ENCODE data around the gene TMEFF1.

Gene TMEFF1

DNA sequence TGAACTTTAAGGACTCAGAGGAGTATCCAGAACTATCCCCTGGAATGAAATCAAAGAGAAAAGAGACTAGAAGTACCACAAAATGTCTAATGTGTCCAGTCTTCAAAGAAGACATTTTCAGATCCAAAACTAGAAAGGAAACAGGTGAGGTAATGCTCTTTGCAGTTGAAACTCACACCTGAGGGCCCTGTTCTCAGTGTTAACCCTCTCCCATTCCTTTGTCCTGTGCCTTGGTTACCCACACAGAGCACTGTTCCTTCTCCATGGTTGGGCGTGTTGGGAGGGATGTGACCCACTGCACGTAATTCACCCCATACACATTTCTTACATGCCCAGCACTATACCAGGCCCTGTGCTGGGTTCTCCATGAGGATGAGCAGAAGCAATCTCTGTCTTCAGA, 24.7 kb upstream of the TMEFF1 start:
- no peak for DNase-seq

DNA sequence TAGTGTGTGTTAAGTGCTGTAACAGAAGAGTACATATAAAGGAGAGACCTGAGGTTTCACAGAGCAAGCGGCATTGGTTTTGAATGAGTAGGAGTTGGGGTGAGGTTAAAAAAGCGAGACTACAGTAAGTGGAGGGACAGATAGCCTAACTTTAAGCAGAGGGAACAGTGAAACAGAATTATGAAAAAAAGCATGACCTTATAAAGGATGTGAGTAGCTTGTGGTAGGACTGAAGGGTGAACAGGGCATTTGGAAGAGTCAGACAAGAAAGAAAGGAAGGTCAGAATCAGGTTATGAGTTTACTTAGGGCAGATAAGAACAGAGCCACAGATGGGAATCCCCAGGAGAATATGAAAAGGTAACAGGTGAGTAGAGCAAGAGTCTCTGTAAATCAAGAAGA, 23.5 kb upstream of the TMEFF1 start:
- DNase-seq: no peak

DNA sequence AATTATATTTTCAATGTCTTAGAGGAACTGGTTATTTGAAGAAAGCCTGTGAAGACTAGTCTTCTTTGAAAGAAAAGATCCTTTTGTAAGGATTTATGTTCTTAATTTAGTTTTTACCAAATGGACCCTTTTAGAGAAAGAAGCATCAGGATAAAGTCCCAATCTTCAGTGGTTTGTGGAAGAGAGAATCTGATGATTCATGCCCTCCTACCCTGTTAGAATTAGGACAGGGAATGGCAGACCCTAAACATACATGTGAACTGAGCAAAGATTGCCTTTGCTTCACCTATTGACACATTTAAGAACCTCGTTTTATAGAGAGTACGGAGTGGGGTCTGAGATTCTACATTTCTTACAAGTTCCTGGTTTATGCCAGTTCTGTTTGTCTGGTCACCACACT, 20.1 kb upstream of the TMEFF1 start:
- no peak for DNase-seq

DNA sequence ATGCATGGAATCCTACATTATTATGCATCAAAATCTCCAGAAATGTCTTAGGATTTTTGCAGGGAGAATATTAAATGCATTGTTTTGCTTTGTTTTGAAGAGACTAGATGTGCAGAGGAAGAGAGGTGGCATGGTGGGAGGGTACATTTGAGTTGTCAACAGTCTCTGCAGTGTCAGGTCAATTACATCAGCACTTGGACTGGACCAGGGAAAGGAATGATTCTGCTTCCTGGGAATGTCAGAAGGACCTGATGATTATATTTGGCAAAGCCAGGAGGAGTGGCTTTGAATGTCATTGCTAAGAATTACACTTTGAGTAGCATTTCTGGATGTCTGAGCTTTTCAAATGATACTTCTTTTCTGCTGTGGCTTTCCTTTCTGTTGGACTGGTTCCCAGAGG, 17.5 kb upstream of the TMEFF1 start:
- DNase-seq: no peak

DNA sequence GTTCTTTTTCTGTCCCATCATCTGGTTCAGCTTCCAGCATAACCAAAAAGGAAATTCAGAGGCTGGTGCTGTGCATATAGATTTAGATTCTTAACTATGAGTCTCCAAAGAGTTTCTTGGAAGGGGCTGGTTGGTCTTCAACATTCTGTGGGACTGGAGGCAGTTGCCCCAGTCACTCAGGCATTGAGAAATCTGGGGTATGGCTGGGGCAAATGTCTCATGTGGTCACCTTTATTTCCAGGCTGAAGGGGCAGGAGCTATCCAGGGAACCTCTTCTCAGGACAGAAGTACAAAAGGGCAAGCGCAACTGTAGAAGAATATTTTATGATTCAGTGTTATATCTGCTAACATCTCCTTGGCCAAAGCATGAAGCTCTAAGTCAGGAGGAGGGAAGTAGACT, 15.4 kb upstream of the TMEFF1 start:
- DNase-seq: no peak

DNA sequence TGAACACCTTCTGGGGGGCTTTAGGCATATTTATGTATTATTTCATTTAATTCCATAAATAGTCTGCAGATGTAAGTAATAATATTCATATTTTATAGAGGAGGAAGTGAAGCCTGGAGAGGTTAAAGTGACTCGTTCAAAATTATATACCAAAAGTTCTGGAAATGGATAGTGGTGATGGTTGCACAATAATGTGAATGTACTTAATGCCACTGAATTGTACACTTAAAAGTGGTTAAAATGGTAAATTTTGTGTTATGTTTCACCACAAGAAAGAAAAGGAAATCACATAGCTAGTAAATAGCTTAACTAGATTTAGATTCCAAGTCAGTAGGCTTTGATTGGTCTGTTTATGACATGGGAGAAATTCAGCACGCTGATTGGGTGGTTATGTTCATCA, 13.0 kb upstream of the TMEFF1 start:
- no peak for DNase-seq

DNA sequence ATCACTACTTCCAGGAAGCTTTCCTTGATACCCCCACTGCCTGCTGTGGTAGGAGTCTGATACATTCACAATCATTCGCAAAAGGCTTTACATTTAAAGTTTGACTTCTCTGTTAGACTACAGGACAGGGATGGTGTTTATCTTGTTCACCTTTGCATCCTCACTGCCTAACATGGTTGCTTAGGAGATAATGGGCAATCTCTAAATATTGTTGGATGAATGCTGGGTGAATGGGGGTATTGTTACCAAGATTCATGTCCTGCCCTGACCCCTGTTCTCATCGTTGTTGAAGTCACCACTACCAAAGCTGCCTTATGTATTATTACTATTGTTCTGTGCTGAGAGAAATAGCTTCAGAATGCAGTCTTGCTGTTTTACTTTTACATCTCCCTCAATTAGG, 7.7 kb upstream of the TMEFF1 start:
- no peak for DNase-seq

DNA sequence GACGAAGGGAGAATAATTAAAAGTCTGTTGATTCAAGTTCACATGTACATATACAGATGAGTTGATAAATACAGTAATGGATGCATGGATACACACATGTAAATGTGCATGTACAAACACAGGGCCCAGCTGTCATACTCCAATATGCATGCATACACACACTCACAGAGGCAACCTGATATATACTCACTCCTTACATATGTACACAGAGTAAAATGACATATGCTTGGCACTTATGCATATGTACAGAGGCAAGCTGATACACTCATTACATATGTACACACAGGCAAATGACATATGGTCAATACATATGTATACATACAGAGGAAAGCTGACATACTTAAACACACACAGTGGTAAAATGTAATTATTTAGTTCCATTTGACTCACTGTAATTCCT, 7.2 kb upstream of the TMEFF1 start:
- no peak for DNase-seq

DNA sequence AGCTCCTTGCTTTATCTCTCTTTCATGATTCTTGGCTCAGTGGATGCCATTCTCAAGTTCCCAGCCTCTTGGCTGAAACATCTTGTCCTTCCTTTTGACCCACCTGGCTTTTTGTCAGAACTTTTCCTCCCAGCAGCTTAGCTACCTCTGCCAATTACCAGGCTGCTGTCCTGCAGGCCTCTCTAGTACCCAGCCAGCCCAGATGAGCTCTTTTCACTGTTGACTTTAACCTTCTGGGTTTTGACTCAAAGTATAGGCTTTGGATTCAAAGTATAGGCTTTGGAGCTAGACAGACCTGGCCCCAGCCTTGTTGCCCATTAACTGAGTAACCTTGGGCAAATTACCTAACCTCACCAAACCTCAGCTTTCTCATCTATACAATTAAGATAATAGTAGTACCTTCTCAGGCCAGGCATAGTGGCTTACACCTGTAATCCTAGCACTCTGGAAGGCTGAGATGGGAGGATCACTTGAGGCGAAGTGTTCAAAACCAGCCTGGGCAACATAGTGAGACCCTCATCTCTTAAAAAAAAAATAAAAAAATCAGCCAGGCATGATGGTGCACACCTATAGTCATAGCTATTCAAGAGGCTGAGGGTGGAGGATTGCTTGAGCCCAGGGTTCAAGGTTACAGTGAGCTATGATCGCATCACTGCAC, 6.6 kb upstream of the TMEFF1 start:
- no peak for DNase-seq

DNA sequence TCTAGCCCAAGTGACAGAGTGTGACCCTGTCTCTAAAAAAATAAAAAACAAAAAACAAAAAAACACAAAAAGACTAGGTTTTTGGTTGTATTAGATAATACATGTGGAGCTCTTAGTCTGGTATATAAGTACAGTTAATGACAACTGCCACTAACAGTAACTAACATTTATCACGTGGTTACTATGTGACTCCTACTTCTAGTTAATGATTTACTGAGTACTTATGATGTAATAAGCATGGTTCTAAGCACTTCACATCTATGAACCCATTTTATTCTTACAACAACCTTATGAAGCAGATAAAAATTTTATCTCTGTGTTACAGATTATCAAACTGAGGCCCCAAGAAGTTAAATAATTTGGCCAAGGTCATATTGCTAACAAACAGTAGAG, 6.1 kb upstream of the TMEFF1 start:
- DNase-seq: no peak

DNA sequence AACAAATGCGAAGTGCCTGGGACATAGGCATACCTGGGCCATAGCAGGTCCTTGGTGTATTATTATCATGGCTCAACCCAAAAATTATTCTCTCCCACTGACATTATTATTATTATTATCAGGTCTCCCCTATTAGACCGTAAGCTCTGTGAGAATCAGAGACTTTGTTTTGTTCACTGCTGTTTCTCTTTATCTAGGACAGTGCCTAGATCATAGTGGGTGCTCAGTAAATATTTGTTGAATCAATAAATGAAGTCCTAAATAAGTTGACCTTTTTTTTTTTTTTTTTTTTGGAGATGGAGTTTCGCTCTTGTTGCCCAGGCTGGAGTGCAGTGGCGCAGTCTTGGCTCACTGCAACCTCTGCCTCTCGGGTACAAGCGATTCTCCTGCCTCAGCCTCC, 4.9 kb upstream of the TMEFF1 start:
- DNase-seq: no peak

DNA sequence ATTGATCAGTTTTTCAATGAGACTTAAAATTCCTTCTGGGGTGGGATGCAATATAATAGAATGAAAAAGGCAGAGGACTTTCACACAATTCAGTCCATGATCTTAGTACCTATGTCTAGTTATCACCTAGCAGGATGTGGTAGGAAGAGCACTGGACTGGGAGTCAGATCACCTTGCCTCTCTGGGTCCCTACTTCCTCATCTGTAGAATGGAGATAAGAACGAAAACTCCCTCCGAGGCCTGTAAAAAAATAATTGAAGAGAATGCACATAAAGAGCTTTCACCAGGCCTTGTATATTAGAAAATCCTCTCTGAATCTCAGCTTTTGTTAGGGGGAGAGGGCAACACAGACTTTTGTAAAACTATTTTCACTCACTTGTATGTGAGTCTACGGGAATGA, 681 bp upstream of the TMEFF1 start:
- DNase-seq: no peak

DNA sequence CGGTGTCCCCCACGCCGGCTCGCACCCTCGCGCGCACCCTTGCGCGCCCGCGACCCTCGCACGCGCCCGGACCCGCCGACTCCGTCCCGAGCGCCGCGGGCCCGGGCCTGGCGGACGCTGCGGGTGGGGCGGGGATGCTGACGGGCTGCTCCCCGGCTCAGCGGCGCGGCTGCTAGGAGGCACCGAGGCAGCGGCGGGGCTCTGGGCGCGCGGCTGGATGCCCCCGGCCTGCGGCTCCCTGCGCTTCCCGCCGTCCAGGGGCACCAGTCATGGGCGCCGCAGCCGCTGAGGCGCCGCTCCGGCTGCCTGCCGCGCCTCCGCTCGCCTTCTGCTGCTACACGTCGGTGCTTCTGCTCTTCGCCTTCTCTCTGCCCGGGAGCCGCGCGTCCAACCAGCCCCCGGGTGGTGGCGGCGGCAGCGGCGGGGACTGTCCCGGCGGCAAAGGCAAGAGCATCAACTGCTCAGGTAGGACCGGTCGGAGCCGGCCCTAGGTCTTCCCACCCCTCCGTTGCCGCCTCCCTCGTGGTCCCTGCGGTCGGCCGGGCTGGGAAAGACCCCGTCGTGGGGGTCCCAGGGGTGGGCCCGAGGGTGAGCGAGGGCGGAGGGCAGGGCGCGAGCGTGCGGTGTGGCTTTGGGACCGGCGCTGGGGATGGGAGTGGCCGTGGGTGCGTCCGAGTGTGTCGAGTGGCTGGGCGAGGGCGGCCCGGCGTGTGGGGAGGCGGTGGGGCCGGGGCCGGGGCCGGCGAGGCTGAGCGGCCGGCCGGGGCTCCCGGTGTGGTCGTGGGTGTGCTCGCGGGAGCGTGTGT, 530 bp downstream of the TMEFF1 start:
- DNase-seq: peak; percentile 10

DNA sequence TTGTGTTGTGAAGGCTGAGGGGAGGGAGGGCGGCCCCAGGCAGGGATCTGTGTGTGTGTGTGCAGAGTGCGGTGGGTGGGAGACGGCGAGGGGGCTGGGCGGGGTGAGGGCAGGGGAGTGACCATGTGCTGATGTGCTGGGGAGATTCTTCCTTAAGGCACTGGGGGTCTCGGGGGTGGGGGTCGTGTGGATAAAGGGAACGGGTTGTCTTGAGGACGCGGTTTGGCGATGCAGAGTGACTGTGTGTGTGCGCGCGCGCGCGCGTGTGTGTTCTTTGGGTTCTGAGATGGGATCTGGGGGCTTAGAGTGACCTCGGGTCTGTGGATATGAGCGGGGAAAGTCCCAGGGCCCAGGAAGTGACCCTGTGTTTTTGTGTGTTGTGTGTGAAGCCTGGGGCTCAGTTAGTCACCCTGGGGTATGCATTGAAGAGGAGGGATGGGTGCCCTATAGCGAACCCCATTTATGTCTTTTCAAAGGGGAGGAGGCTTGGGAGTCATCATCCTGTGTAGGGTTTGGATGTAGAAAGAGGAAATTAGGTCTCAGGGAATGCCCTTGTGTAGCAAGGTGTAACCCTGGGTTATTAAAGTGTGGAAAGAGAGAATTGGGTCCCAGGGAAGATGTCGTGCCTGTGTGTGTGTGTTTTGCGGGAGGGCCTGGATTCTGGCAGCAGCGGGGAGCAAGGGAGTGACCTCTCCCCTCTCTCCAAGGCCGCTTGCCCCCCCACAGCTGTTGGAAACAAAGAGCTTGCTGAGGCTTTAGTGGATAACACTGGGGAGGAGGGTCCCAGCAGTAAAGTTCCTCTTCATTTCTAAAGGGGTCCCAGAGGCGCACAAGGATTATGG, 1.4 kb downstream of the TMEFF1 start:
- DNase-seq: no peak

DNA sequence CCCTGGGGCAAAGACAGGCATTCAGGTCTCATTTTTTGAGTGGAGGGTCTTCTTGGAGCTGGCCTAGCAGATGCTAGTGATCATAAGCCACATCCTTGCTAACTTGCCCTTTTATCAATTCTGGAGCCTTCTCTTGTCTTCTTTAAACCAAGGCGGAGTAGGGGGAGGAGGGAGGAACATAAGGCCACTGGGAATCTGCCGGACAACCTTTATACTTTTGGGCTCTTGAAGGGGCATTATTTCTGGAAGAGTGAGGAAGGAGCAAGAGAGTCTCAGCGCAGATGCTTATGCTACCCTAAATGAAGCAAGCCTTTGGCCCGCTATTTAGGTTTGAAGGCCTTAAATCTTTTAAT, 2.0 kb downstream of the TMEFF1 start:
- no peak for DNase-seq

DNA sequence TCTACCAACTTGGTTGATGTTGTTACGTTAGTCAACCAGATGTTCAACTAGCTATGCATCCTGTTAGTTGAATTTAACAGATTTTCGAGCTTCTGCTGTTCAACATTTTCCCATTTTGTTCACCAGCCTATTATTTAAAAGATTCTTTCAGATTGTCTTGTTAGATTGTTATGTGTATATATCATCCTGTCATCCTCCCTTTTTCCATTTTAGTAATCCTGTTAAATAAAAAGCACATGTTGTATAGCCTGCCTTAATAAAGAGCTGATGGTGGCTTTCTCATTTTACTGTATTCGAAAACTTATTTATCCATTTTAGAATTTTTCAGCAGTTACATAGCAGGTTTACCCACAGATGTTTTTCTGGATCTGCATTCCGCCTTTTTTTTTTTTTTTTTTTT, 4.3 kb downstream of the TMEFF1 start:
- no peak for DNase-seq

DNA sequence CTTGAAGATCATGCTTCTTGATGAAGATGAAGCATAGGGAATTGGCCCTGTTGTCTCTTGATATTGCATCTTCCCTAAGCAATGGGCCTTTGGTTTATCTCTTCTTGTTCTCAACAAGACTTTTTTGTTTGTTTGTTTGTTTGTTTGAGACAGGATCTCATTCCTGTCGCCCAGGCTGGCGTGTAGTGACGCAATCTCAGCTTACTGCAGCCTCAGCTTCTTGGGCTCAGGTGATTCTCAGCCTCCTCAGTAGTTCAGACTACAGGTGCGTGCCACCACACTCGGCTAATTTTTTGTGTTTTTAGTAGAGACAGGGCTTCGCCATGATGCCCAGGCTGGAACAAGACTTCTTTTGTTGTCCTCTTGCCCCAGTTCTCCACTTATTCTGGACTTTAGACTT, 5.2 kb downstream of the TMEFF1 start:
- no peak for DNase-seq

DNA sequence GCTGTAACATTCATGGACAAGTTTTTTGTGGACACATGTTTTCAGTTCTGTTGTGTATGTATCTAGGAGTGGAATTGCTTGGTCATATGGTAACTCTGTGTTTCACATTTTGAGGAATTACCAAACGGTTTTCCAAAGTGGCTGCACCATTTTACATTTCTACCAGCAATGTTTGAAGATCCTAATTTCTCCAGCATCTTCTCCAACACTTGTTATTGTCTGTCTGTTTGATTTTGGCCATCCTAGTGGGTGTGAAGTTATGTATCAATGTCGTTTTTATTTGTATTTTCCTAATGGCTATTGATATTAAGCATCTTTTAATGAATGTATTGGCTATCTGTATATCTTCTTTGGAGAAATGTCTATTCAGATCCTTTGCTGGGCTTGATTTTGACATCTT, 6.9 kb downstream of the TMEFF1 start:
- no peak for DNase-seq

DNA sequence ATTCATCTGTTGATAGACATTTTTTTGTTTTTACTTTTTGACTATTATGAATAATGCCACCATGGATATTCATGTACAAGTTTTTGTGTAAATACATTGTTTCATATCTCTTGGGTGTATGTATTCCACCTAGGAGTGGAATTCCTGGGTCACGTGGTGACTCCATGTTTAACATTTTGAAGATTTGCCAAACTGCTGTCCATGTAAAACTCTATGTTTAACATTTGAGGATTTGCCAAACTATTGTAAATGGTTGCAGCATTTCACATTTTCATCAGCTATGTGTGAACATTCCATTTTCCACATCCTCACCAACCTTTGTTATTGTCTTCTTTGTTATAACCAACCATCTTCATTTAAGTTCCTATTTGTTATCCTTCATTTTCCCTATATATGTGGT, 12.2 kb downstream of the TMEFF1 start:
- DNase-seq: no peak

DNA sequence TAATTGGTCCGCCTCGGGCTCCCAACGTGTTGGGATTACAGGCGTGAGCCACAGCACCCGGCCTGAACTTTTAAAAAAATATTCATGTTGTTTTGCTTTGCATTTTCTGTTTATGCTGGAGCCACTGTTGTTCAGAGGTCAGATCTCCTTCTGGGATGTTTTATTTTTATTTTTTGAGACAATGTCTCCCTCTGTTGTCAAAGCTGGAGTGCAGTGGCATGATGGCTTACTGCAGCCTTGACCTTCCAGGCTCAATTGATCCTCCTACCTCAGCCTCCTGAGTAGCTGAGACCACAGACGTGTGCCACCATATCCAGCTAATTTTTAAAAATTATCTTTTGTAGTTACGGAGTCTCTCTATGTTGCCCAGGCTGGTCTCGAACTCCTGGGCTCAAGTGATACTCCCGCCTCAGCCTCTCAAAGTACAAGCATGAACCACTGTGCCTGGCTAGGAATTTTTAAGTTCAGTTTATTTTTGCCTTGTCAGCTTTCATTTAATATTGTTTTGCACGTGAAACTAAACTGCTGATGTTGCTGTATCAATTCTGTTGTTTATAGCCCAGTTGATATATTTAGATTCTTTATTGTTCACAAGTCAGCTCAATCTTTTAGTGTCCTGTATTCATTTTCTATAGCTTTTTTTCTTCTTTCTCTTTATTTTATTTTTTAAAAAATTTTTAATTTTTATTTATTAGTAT, 13.7 kb downstream of the TMEFF1 start:
- no peak for DNase-seq

DNA sequence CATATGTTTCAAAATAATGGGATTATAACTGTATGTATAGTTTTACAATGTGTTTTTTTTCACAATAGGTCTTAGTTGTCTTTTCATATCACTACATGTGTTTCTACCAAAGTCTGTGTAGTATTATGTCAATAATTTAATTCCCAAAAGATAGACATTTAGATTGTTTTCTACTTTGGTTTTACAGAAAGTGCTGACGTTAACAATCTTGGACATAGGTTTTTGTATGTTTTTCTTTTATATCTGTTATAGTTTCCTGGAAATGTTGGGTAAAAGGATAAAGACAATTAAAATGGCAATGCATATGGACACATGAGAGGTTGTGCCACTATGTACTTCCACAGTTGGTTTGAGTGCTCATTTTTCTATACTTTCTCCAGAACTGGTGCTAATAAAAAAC, 15.2 kb downstream of the TMEFF1 start:
- DNase-seq: no peak

DNA sequence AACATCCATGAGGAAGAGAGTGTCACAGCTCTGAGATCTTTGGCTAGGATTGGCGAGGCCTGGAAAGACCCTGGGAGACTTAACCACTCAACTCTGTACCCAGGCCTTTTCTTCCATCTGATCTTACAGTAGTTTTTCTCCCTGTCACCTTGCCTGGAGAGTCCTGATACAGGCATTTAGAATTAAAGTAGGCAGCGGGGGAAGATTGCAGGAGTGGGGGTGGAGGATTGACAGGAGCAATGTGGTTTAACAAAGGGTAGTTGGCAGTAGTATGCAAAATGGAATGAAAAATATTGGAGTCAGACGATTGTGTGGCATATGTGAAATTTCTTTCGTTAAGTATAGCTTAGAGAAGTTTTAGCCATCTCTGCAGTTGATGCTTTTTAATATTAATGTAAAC, 16.9 kb downstream of the TMEFF1 start:
- no peak for DNase-seq

DNA sequence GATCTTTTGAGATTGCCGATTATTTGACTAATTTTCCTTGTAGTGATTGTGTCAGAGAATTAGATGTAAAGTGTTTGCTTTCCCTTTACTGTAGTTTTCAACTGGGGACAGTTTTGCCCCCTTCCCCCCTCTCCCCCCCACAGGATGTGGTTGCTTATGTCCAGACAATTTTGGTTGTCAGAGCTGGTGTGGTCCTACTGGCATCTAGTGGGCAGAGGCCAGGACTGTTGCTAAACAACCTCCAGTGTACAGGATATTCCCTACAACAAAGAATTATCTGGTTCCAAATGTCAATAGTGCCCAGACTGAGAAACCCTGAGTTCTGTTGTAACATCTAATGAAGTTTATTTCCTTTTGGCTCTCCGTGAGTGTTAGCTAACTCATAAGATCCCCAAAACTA, 20.0 kb downstream of the TMEFF1 start:
- DNase-seq: no peak

DNA sequence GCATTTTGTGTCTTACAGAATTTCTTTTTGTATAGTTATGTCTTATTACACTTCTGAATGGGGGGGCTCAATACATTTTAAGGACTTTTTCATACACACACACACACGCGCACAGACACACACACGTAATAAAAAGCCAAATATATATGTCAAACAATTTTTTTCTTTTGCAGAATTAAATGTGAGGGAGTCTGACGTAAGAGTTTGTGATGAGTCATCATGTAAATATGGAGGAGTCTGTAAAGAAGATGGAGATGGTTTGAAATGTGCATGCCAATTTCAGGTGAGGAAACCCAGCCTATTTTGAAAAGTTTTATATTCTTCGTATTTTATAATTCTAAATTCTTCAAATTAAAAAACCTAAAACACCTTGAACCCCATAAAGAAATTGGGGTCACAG, 25.6 kb downstream of the TMEFF1 start:
- no peak for DNase-seq
